CD4-positive, alpha-beta T cell treated with Interleukin-21 for 1 hour (primary cell): ENCODE results near the gene KIF21A.

Experiments
- DNase-seq: peaks from one replicate; pipeline ENCODE4 v3.0.0-alpha.2; 2020

KIF21A gene

GRCh38 chr12:39272871-39273655, 169.9 kb downstream of the KIF21A start:
- peak; percentile 39 for DNase-seq

DNA sequence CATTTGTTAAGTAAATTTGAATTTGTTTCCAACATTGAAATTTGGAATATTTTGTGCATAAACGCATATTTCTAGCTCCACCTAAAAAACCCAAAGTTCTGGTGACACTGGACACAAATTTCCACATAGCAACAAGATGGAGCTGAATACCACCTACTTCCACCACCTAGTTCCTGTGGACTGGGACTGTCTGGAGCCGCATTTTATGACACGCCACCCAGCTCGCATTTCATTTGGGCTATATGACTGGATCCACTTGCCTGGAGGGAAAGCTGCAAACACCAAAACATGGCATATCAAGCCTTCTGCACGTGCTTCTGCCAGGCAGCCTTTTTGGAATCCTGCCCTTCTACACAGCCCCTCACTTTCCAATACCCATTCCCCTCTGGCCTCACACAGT, 173.4 kb downstream of the KIF21A start:
- DNase-seq = no peak

GRCh38 chr12:39267886-39268285, 175.0 kb downstream of the KIF21A start:
- no peak for DNase-seq

DNA sequence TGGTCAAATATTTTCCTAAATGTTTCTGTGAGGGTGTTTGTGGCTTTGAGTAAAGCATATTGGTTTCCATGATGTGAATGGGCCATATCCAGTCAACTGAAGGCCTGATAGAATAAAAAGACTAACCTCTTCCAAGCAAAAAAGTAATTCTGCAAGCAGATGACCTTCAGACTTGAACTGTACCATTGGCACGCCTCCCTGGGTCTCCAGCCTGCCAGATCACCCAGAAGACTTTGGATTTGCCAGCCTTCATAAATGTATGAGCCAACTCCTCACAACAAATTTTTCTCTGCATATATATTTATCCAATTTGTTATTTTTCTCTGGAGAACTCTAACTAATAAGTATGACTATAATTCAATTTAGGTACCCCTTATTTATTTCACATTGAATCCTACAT, 190.3 kb downstream of the KIF21A start:
- DNase-seq = no peak
